Natural killer cell (primary cell): ENCODE data around the gene BTLA. TPM values are rescaled to one million over a fixed set of nuclear protein-coding genes. Genes with fewer than 3 reads are reported as not detected.

ENCODE experiments used
- ATAC-seq, 3 donors: fragments of 150-1000 bp in 2 of 3; fragments of 200-7000 bp in 1 of 3; cut with Tn5 transposase; 1 replicate in 1 of 3; 2 replicates in 2 of 3; pipeline ENCODE4 v1.10.0; 2021; ENCODE audit warnings: mild to moderate bottlenecking in 2 of 3, moderate library complexity in 2 of 3
- DNase-seq, 2 donors: peaks; one replicate each; pipeline versions ENCODE4 v3.0.0 to v3.0.0-alpha.2; 2013 to 2021; ENCODE audit warnings: mixed read lengths in 1 of 2
- H3K27ac ChIP-seq: one replicate; pipeline ENCODE4 v1.5.1; 2013; ENCODE audit warnings: mild to moderate bottlenecking, low read length
- H3K27me3 ChIP-seq: one replicate; pipeline ENCODE4 v1.6.1; 2013; ENCODE audit warnings: low read length; ENCODE audit not compliant: control insufficient read depth, insufficient read depth
- H3K36me3 ChIP-seq: one replicate; pipeline ENCODE4 v1.6.1; 2013; ENCODE audit warnings: low read length; ENCODE audit not compliant: control insufficient read depth, insufficient read depth
- H3K4me1 ChIP-seq: one replicate; pipeline ENCODE4 v1.6.1; 2013; ENCODE audit warnings: low read length; ENCODE audit not compliant: control insufficient read depth, insufficient read depth
- H3K4me3 ChIP-seq: one replicate; pipeline ENCODE4 v1.5.1; 2013; ENCODE audit warnings: low read length
- H3K9me3 ChIP-seq: one replicate; pipeline ENCODE4 v1.6.1; 2013; ENCODE audit warnings: low read length; ENCODE audit not compliant: control insufficient read depth, insufficient read depth
- H3K27ac Mint-ChIP-seq, 2 donors: one replicate each; pipeline ENCODE4 v1.8.0; 2022; ENCODE audit warnings: mild to moderate bottlenecking in 2 of 2, mixed read lengths in 2 of 2, moderate library complexity in 1 of 2
- H3K27me3 Mint-ChIP-seq, 2 donors: one replicate each; pipeline ENCODE4 v1.8.0; 2022; ENCODE audit warnings: low read depth in 2 of 2, mixed read lengths in 2 of 2
- H3K36me3 Mint-ChIP-seq: one replicate; pipeline ENCODE4 v1.8.0; 2022; ENCODE audit warnings: mixed read lengths
- H3K4me1 Mint-ChIP-seq, 2 donors: one replicate each; pipeline ENCODE4 v1.8.0; 2022; ENCODE audit warnings: mixed read lengths in 2 of 2
- H3K4me3 Mint-ChIP-seq: one replicate; pipeline ENCODE4 v1.8.0; 2022; ENCODE audit warnings: mild to moderate bottlenecking, moderate library complexity, mixed read lengths
- H3K9me3 Mint-ChIP-seq, 2 donors: one replicate each; pipeline ENCODE4 v1.8.0; 2022; ENCODE audit warnings: mixed read lengths in 2 of 2
- CTCF ChIP-seq: fragments of 200-600 bp; IDR thresholded peaks from one replicate; pipeline ENCODE4 v1.8.0; 2022; ENCODE audit warnings: antibody characterized with exemption
- WGBS: methylation state at CpG from one replicate; pipeline ENCODE4 v1.1.7; 2013; ENCODE audit warnings: missing lambda C conversion rate; ENCODE audit not compliant: insufficient coverage; 5-methylcytosine and 5-hydroxymethylcytosine counted together
- intact Hi-C: fragments of 100-400 bp; cut with micrococcal nuclease; formaldehyde crosslinking; loops from one replicate; pipeline ENCODE4 v1.14.2; 2022
- total RNA-seq, 4 donors: library from RNA; stranded (reverse); fragments of 120-200 nt in 1 of 4; gene quantifications; one replicate each; pipeline versions ENCODE4 v1.2.3 to v1.2.4, GENCODE V29; 2013 to 2022

BTLA gene
- total RNA-seq, 3 donors from 2014 or later (not counting 1 experiment from before 2014, with no cell fraction given): 0.56 to 4.0 (median 0.59) TPM

GRCh38 chr3:112445839-112446238, 53.4 kb downstream of the BTLA start:
- H3K36me3 ChIP-seq: no peaks in the 10 kb centered on the region
- 75% methylated on average over 1 of the region's 2 CpGs for WGBS
- TF ChIP-seq CTCF: no peak

DNA sequence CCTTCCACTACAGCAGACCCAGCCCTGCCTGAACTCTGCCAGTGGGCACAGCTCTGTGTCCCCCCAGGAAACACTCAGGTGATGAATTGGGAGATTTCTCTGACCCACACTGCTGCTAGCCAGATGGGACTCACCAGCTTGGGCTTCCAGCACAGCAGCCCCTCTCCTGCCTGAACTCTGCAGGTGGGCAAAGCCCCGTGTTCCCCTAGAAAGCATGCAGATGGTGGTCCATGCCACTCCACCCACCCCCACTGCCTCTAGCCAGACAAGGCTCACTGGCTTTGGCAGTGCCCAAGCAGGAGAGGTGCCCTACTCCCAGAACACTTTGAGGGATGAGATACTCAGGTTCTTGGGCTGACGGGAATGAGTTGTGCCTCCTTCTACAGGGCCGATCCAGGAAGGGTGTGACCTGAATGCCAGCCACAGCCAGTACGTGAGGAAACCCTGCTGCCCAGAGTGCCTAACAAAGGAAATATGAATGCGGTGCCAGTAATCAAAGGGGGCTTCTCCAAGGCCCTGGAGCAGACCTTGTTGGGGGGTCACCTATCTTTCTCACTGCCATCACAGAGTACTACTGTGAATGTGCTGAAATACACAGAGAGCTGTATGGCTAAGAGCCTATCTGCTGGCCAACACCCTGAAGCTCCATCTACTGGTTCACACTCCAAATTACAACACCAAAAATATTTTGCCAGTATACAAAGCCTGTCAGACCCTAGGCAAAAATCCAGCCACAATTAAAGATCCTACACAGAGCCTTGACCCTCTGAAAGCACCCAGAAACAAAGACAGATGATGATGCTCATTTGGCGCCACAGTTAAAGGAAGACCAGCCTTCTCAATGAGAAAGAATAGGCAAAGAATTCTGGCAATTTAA, 61.9 kb downstream of the BTLA start:
- no peak overlapping the region for H3K27ac Mint-ChIP-seq
- peaks cover 10 to 11% of the 10 kb centered on the region in 2 donors for H3K4me1 Mint-ChIP-seq
- peak overlapping the region; percentile 45 for H3K4me3 Mint-ChIP-seq
- intact Hi-C loops: loop anchor here (1.0 kb wide), 1 partner anchor 144 kb away; no protein-coding TSS in a partner anchor
- WGBS: 66% methylated on average over 6 of the region's 6 CpGs
- Histone ChIP-seq H3K36me3 (no peaks in the 10 kb centered on the region), H3K4me3 (no peak overlapping the region), H3K27me3 (no peaks in the 10 kb centered on the region), H3K9me3 (peaks cover 6% of the 10 kb centered on the region), H3K4me1 (peaks cover 12% of the 10 kb centered on the region), H3K27ac (no peak overlapping the region)
- peaks cover 0 to 3% of the 10 kb centered on the region in 2 donors for H3K9me3 Mint-ChIP-seq
- peak; percentile 89 to 98 (median 90) for ATAC-seq
- peak in 1 of 2 donors; percentile 53 for DNase-seq
- H3K27me3 Mint-ChIP-seq: peaks cover 2 to 5% of the 10 kb centered on the region in 2 donors
- H3K36me3 Mint-ChIP-seq: no peaks in the 10 kb centered on the region
- TF ChIP-seq CTCF: peak; percentile 12

More at GRCh38 chr3:112445839-112446238, 53.4 kb downstream of the BTLA start:
- Mint-ChIP-seq H3K27me3 (peaks cover 0 to 2% of the 10 kb centered on the region in 2 donors), H3K4me3 (no peak overlapping the region), H3K36me3 (no peaks in the 10 kb centered on the region), H3K4me1 (no peaks in the 10 kb centered on the region), H3K9me3 (no peaks in the 10 kb centered on the region), H3K27ac (no peak overlapping the region)
- DNase-seq (no peak), ATAC-seq (no peak)
- H3K27ac ChIP-seq: no peak overlapping the region
- intact Hi-C loops: no loop called here
- H3K27me3 ChIP-seq: no peaks in the 10 kb centered on the region
- no peaks in the 10 kb centered on the region for H3K4me1 ChIP-seq
- no peak overlapping the region for H3K4me3 ChIP-seq
- H3K9me3 ChIP-seq: no peaks in the 10 kb centered on the region

- H3K27me3 ChIP-seq: no peaks in the 10 kb centered on the region
- Mint-ChIP-seq H3K36me3 (no peaks in the 10 kb centered on the region), H3K27ac (no peak overlapping the region), H3K4me1 (no peaks in the 10 kb centered on the region), H3K27me3 (no peaks in the 10 kb centered on the region), H3K4me3 (no peak overlapping the region), H3K9me3 (no peaks in the 10 kb centered on the region)
- no peaks in the 10 kb centered on the region for H3K9me3 ChIP-seq
- H3K4me3 ChIP-seq: no peak overlapping the region
- no peaks in the 10 kb centered on the region for H3K4me1 ChIP-seq
- ATAC-seq (no peak), DNase-seq (no peak)
- TF ChIP-seq CTCF: no peak
- intact Hi-C loops: no loop called here
- WGBS: 94% methylated on average over 3 of the region's 3 CpGs
- H3K27ac ChIP-seq: no peak overlapping the region
- H3K36me3 ChIP-seq: no peaks in the 10 kb centered on the region
These were observed 69.3 kb downstream of the BTLA start for GRCh38 chr3:112429960-112430359.
